Head of caudate nucleus (tissue), 42 donors: ENCODE data around the gene TRERF1.

ENCODE experiments used
- DNase-seq, 42 donors: peaks; one replicate each; pipeline versions ENCODE4 v3.0.0 to v3.0.0-alpha.2; 2020 to 2021; ENCODE audit warnings: mixed read lengths in 7 of 42
- intact Hi-C: fragments of 100-400 bp; cut with DNase I; formaldehyde crosslinking; loops from one replicate; pipeline ENCODE4 v1.15.0; 2022

TRERF1 gene

GRCh38 chr6:42428326-42429041 is 23.2 kb downstream of the TRERF1 start:
- peak in 4 of 42 donors; percentile 21 to 27 (median 24) for DNase-seq
- intact Hi-C loops, result no loop called here

GRCh38 chr6:42427871-42428270 is 23.9 kb downstream of the TRERF1 start:
- DNase-seq, result no peak
- intact Hi-C loops, result no loop called here

- no peak for DNase-seq
- intact Hi-C loops, result no loop called here
Measured at GRCh38 chr6:42426191-42426590, 25.5 kb downstream of the TRERF1 start.

GRCh38 chr6:42424906-42425474 is 26.7 kb downstream of the TRERF1 start:
- DNase-seq, result no peak

GRCh38 chr6:42423244-42423643 is 28.5 kb downstream of the TRERF1 start:
- intact Hi-C loops, result no loop called here
- no peak for DNase-seq

More at GRCh38 chr6:42424906-42425474, 26.7 kb downstream of the TRERF1 start:
- intact Hi-C loops, result no loop called here

GRCh38 chr6:42420741-42421140 is 31.0 kb downstream of the TRERF1 start:
- intact Hi-C loops, result no loop called here
- no peak for DNase-seq

GRCh38 chr6:42419490-42420280 is 32.0 kb downstream of the TRERF1 start:
- intact Hi-C loops, result no loop called here
- no peak for DNase-seq

GRCh38 chr6:42418724-42419123 is 33.0 kb downstream of the TRERF1 start:
- DNase-seq, result no peak
- intact Hi-C loops, result no loop called here

GRCh38 chr6:42417641-42418112 is 34.0 kb downstream of the TRERF1 start:
- intact Hi-C loops, result no loop called here
- peak in 1 of 42 donors; percentile 14 for DNase-seq

GRCh38 chr6:42411406-42411805 is 40.3 kb downstream of the TRERF1 start:
- no peak for DNase-seq

GRCh38 chr6:42410861-42411260 is 40.9 kb downstream of the TRERF1 start:
- intact Hi-C loops, result no loop called here
- no peak for DNase-seq

More at GRCh38 chr6:42411406-42411805, 40.3 kb downstream of the TRERF1 start:
- intact Hi-C loops, result no loop called here

- DNase-seq, result no peak
- intact Hi-C loops, result no loop called here
Measured at GRCh38 chr6:42409581-42409980, 42.1 kb downstream of the TRERF1 start.

- intact Hi-C loops, result no loop called here
- no peak for DNase-seq
Measured at GRCh38 chr6:42407379-42407778, 44.3 kb downstream of the TRERF1 start.

GRCh38 chr6:42406306-42407280 is 45.1 kb downstream of the TRERF1 start:
- intact Hi-C loops, result no loop called here
- no peak for DNase-seq

- DNase-seq, result no peak
- intact Hi-C loops, result no loop called here
Measured at GRCh38 chr6:42405021-42405420, 46.7 kb downstream of the TRERF1 start.

- no peak for DNase-seq
- intact Hi-C loops, result no loop called here
Measured at GRCh38 chr6:42404484-42404883, 47.2 kb downstream of the TRERF1 start.

GRCh38 chr6:42403831-42404230 is 47.9 kb downstream of the TRERF1 start:
- intact Hi-C loops, result no loop called here
- no peak for DNase-seq

- intact Hi-C loops, result no loop called here
- DNase-seq, result no peak
Measured at GRCh38 chr6:42403421-42403820, 48.3 kb downstream of the TRERF1 start.

GRCh38 chr6:42402184-42402583 is 49.5 kb downstream of the TRERF1 start:
- no peak for DNase-seq
- intact Hi-C loops, result no loop called here
